Measurements from ENCODE around the gene ASIC2.

Gene ASIC2

GRCh38 chr17:33287096-33287725, 5.9 kb downstream of the ASIC2 start:
- DNase-seq (ENCODE audit: low read depth), result no peak

GRCh38 chr17:33285413-33285812, 7.7 kb downstream of the ASIC2 start:
- no peak for DNase-seq (ENCODE audit: low read depth)

GRCh38 chr17:33284022-33284421, 9.1 kb downstream of the ASIC2 start:
- no peak for DNase-seq (ENCODE audit: low read depth)

GRCh38 chr17:33280162-33280943, 12.7 kb downstream of the ASIC2 start:
- DNase-seq (ENCODE audit: low read depth), result no peak

GRCh38 chr17:33277436-33278100, 15.5 kb downstream of the ASIC2 start:
- DNase-seq (ENCODE audit: low read depth), result no peak

- DNase-seq (ENCODE audit: low read depth), result no peak
Observed at GRCh38 chr17:33273743-33274410, 19.2 kb downstream of the ASIC2 start.

- DNase-seq (ENCODE audit: low read depth), result no peak
Observed at GRCh38 chr17:33273271-33273670, 19.8 kb downstream of the ASIC2 start.

- no peak for DNase-seq (ENCODE audit: low read depth)
Observed at GRCh38 chr17:33272438-33272837, 20.7 kb downstream of the ASIC2 start.

GRCh38 chr17:33269337-33270060, 23.6 kb downstream of the ASIC2 start:
- no peak for DNase-seq (ENCODE audit: low read depth)

- DNase-seq (ENCODE audit: low read depth), result no peak
Observed at GRCh38 chr17:33267851-33268548, 25.1 kb downstream of the ASIC2 start.

GRCh38 chr17:33267271-33267790, 25.8 kb downstream of the ASIC2 start:
- no peak for DNase-seq (ENCODE audit: low read depth)

GRCh38 chr17:33266611-33267010, 26.5 kb downstream of the ASIC2 start:
- no peak for DNase-seq (ENCODE audit: low read depth)

- DNase-seq (ENCODE audit: low read depth), result no peak
Observed at GRCh38 chr17:33266116-33266515, 27.0 kb downstream of the ASIC2 start.

GRCh38 chr17:33263396-33263795, 29.7 kb downstream of the ASIC2 start:
- no peak for DNase-seq (ENCODE audit: low read depth)

- no peak for DNase-seq (ENCODE audit: low read depth)
Observed at GRCh38 chr17:33262266-33263123, 30.6 kb downstream of the ASIC2 start.

- no peak for DNase-seq (ENCODE audit: low read depth)
Observed at GRCh38 chr17:33261820-33262219, 31.3 kb downstream of the ASIC2 start.

- no peak for DNase-seq (ENCODE audit: low read depth)
Observed at GRCh38 chr17:33260638-33261037, 32.5 kb downstream of the ASIC2 start.

- no peak for DNase-seq (ENCODE audit: low read depth)
Observed at GRCh38 chr17:33258296-33258695, 34.8 kb downstream of the ASIC2 start.

GRCh38 chr17:33245183-33245582, 47.9 kb downstream of the ASIC2 start:
- DNase-seq (ENCODE audit: low read depth), result no peak

- DNase-seq (ENCODE audit: low read depth), result no peak
Observed at GRCh38 chr17:33243732-33244131, 49.4 kb downstream of the ASIC2 start.
